Subcutaneous adipose tissue (tissue), 4 donors: ENCODE data around the gene TMPRSS15. TPM values are rescaled to one million over a fixed set of nuclear protein-coding genes. Genes with fewer than 3 reads are reported as not detected.

Experiments
- total RNA-seq, 4 donors: library from RNA; depleted of rRNA; stranded (reverse); fragments of >200 nt; gene quantifications; one replicate each; pipeline ENCODE4 v1.1.0, GENCODE V29; 2016
- TF ChIP-seq, protein P1 (sequence below): fragments of 450-650 bp; IDR thresholded peaks from one replicate; pipeline ENCODE4 v1.5.1; 2016; ENCODE audit warnings: low read depth, mild to moderate bottlenecking, control low read depth, antibody characterized with exemption, moderate library complexity

TMPRSS15 gene
- total RNA-seq, 4 donors from 2014 or later = not detected

- TF ChIP-seq, protein P1, sequence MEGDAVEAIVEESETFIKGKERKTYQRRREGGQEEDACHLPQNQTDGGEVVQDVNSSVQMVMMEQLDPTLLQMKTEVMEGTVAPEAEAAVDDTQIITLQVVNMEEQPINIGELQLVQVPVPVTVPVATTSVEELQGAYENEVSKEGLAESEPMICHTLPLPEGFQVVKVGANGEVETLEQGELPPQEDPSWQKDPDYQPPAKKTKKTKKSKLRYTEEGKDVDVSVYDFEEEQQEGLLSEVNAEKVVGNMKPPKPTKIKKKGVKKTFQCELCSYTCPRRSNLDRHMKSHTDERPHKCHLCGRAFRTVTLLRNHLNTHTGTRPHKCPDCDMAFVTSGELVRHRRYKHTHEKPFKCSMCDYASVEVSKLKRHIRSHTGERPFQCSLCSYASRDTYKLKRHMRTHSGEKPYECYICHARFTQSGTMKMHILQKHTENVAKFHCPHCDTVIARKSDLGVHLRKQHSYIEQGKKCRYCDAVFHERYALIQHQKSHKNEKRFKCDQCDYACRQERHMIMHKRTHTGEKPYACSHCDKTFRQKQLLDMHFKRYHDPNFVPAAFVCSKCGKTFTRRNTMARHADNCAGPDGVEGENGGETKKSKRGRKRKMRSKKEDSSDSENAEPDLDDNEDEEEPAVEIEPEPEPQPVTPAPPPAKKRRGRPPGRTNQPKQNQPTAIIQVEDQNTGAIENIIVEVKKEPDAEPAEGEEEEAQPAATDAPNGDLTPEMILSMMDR = no peak
Observed at GRCh38 chr21:18417141-18417790, 13.7 kb upstream of the TMPRSS15 start.

GRCh38 chr21:18411565-18411964 is 8.0 kb upstream of the TMPRSS15 start:
- TF ChIP-seq, protein P1 = no peak

GRCh38 chr21:18409579-18409978 is 6.0 kb upstream of the TMPRSS15 start:
- TF ChIP-seq, protein P1 = no peak

- TF ChIP-seq, protein P1 = no peak
Observed at GRCh38 chr21:18398843-18399242, 4.7 kb downstream of the TMPRSS15 start.

DNA sequence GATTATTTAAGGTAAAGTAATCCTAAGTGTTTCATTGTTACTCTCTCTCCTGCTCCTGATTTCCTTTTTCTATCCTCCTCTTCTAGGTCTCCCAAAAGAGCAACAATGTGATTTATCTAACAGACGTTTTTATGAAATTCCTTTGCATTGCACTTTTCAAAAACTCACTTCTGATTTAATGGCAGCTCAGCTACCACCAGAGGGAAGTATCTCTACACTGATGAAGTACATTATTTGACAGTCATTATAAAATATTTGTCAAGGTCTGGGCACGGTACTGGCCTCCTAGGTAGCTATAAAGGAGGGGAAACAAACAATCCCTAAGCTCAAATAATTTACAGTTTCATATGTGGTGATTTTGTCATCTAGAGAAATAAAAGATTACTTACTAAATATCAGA is 15.6 kb downstream of the TMPRSS15 start:
- TF ChIP-seq, protein P1 = no peak

DNA sequence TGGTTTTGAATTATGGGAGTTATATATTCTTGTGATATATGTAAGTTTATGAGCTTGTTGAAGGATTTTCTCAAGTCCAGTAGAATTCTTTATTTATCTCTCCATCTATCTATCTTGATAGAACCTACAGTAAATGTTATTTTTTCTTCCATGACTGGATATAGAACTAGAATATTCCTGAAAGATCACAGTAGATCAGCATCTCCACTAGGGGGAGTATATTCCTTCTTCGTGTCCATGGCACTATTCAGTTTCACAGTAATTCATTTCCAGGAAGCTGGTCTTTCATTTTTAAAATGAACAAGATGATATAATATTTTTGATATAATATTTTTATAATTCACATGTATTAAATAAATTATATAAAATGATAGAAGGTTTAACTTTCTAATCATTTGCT is 18.8 kb downstream of the TMPRSS15 start:
- TF ChIP-seq, protein P1 = no peak

DNA sequence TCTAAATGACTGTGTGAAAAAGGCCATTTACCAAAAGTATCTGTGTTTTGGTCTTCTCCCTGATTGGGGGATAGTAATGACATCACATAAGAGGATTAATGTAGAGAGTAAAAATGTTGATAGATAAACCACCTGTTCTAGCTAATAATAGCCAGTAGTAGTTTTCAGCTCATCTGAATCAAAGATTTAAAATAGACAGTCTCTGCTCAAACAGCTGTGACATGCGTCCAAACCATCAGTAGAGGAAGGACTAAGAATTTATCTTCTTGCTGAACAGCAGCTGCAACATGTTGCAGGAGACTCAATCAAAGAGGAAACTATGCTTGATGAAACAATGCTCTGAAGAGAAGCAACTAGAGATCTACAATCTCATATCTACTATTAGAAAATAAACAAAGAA is 21.4 kb downstream of the TMPRSS15 start:
- TF ChIP-seq, protein P1 = no peak
